Suprapubic skin (tissue), 4 donors: ENCODE measurements around the gene THOC6. TPM values are rescaled to one million over a fixed set of nuclear protein-coding genes. Genes with fewer than 3 reads are reported as not detected.

ENCODE experiments used
- DNase-seq, 2 donors: peaks; one replicate each; pipeline ENCODE4 v3.0.0-alpha.2; 2019; ENCODE audit warnings: low spot score in 2 of 2
- H3K27ac ChIP-seq: fragments of 200-600 bp; sonication (generic); one replicate; pipeline ENCODE4 v1.5.1; 2019
- H3K27me3 ChIP-seq: fragments of 200-600 bp; sonication (generic); one replicate; pipeline ENCODE4 v1.5.1; 2019
- H3K36me3 ChIP-seq: fragments of 200-600 bp; sonication (generic); one replicate; pipeline ENCODE4 v1.5.1; 2019
- H3K4me1 ChIP-seq: fragments of 200-600 bp; sonication (generic); one replicate; pipeline ENCODE4 v1.5.1; 2019
- H3K4me3 ChIP-seq: fragments of 200-600 bp; sonication (generic); one replicate; pipeline ENCODE4 v1.5.1; 2019; ENCODE audit warnings: mild to moderate bottlenecking
- H3K9me3 ChIP-seq: fragments of 200-600 bp; sonication (generic); one replicate; pipeline ENCODE4 v1.5.1; 2019
- EP300 ChIP-seq: sonication (generic); formaldehyde crosslinking; IDR thresholded peaks from one replicate; pipeline ENCODE4 v1.6.1; 2017; ENCODE audit warnings: antibody characterized with exemption
- POLR2A ChIP-seq, 2 donors: fragments of 450-650 bp; IDR thresholded peaks; one replicate each; pipeline ENCODE4 v1.6.1; 2017; ENCODE audit warnings: antibody characterized with exemption in 2 of 2, mild to moderate bottlenecking in 2 of 2, moderate library complexity in 2 of 2
- POLR2AphosphoS5 ChIP-seq, 3 donors: sonication (generic); formaldehyde crosslinking; IDR thresholded peaks; one replicate each; pipeline ENCODE4 v1.6.1; 2017; ENCODE audit warnings: antibody characterized with exemption in 3 of 3
- WGBS: methylation state at CpG from one replicate; pipeline ENCODE4 v1.1.5; 2018; 5-methylcytosine and 5-hydroxymethylcytosine counted together
- total RNA-seq, 4 donors: library from RNA; depleted of rRNA; stranded (reverse); fragments of >200 nt; gene quantifications; one replicate each; pipeline ENCODE4 v1.1.0, GENCODE V29; 2016
- TF ChIP-seq, protein P1 (sequence below), 2 donors: fragments of 200-600 bp in 1 of 2; fragments of 450-650 bp in 1 of 2; sonication (generic) in 1 of 2; IDR thresholded peaks; one replicate each; pipeline ENCODE4 v1.5.1; 2016 to 2019; ENCODE audit warnings: antibody characterized with exemption in 2 of 2, mild to moderate bottlenecking in 1 of 2, moderate library complexity in 1 of 2

The THOC6 gene
- total RNA-seq, 4 donors from 2014 or later, result 15.8 to 27.0 (median 24.9) TPM

DNA sequence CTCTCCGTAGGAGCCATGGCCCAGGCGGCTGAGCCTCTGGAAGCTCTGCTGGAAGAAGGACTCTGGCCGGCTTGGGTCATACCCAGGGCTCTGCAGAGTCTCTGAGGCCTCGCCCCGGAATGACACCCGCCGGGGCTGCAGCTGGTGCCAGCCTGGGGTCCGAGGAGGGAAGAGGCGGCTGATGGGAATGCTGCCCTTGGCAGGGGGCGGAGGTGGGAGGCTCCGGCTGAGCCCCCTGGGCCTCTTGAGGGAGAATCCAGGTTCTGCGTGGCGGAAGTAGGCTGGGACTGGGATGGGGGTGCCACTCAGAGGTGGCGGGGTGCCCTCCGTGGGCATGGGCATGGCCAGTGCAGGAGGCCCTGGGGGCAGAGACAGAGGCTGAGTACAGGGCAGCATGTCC lies 47.2 kb upstream of the THOC6 start:
- peaks cover 16% of the 10 kb centered on the region for H3K4me1 ChIP-seq
- H3K9me3 ChIP-seq, result no peaks in the 10 kb centered on the region
- TF ChIP-seq, protein P1, sequence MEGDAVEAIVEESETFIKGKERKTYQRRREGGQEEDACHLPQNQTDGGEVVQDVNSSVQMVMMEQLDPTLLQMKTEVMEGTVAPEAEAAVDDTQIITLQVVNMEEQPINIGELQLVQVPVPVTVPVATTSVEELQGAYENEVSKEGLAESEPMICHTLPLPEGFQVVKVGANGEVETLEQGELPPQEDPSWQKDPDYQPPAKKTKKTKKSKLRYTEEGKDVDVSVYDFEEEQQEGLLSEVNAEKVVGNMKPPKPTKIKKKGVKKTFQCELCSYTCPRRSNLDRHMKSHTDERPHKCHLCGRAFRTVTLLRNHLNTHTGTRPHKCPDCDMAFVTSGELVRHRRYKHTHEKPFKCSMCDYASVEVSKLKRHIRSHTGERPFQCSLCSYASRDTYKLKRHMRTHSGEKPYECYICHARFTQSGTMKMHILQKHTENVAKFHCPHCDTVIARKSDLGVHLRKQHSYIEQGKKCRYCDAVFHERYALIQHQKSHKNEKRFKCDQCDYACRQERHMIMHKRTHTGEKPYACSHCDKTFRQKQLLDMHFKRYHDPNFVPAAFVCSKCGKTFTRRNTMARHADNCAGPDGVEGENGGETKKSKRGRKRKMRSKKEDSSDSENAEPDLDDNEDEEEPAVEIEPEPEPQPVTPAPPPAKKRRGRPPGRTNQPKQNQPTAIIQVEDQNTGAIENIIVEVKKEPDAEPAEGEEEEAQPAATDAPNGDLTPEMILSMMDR (IDR thresholded peaks at IDR 0.05), result no peak
- TF ChIP-seq POLR2AphosphoS5 (IDR thresholded peaks at IDR 0.05) (no peak), POLR2A (IDR thresholded peaks at IDR 0.05) (no peak), EP300 (no peak)
- H3K27me3 ChIP-seq, result peaks cover 7% of the 10 kb centered on the region
- H3K27ac ChIP-seq, result no peak overlapping the region
- no peak overlapping the region for H3K4me3 ChIP-seq
- no peak for DNase-seq
- WGBS, result 85% methylated on average over 5 of the region's 15 CpGs
- H3K36me3 ChIP-seq, result no peaks in the 10 kb centered on the region

DNA sequence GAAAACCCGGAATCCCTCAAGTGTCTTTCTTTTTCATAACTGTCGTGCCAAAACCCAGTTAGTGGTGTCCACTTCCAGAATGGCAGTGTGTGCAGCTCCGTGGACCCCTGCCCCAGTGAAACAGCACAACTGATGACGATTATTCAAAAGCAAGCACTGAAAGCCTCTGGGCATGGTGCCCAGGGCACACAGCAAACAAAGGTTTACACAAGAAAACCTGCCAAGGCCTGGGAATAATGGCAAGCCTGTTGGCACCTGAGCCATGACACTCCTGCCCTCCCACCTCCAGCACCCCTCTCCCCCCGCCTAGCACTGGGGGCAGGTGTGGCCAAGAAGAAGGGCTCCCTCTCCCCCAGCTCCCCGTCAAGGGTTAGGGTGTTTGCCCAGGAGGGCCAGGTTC lies 46.4 kb upstream of the THOC6 start:
- Histone ChIP-seq H3K36me3 (no peaks in the 10 kb centered on the region), H3K27ac (no peak overlapping the region), H3K9me3 (no peaks in the 10 kb centered on the region), H3K27me3 (peaks cover 7% of the 10 kb centered on the region), H3K4me3 (no peak overlapping the region), H3K4me1 (peaks cover 16% of the 10 kb centered on the region)
- TF ChIP-seq EP300 (no peak), POLR2A (IDR thresholded peaks at IDR 0.05) (no peak), POLR2AphosphoS5 (IDR thresholded peaks at IDR 0.05) (no peak)
- TF ChIP-seq, protein P1 (IDR thresholded peaks at IDR 0.05), result no peak
- DNase-seq, result no peak
- WGBS, result 70% methylated on average over 5 of the region's 6 CpGs

DNA sequence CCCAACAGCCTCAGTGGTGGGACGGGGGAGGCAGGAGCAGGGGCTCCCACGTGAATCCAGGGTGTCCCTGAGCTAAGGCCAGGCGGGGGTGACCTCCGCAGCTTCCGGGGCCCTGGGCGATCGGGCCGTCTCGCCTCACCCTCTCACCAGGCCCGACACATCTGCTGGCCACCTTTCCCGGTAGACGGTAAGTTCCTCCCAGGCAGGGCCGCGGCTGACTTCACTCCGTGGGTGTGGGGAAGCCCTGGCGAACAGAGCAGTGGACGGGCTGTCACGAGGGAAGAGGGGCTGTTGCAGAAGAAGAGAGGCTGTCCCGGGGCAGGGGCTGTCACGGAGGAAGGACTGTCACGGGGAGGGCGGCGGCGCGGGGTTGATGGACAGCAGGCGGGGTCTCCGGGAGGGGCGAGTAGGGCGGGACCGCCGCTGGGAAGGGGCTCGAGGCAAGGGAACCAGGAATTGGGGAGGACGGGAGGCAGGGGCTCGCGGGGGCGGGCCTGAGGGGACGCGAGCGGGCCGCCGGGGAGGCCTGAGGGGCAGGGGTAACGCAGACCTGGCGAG lies 44.1 kb upstream of the THOC6 start:
- Histone ChIP-seq H3K4me1 (peaks cover 28% of the 10 kb centered on the region), H3K27ac (no peak overlapping the region)
- 1% methylated on average over 16 of the region's 43 CpGs for WGBS

DNA sequence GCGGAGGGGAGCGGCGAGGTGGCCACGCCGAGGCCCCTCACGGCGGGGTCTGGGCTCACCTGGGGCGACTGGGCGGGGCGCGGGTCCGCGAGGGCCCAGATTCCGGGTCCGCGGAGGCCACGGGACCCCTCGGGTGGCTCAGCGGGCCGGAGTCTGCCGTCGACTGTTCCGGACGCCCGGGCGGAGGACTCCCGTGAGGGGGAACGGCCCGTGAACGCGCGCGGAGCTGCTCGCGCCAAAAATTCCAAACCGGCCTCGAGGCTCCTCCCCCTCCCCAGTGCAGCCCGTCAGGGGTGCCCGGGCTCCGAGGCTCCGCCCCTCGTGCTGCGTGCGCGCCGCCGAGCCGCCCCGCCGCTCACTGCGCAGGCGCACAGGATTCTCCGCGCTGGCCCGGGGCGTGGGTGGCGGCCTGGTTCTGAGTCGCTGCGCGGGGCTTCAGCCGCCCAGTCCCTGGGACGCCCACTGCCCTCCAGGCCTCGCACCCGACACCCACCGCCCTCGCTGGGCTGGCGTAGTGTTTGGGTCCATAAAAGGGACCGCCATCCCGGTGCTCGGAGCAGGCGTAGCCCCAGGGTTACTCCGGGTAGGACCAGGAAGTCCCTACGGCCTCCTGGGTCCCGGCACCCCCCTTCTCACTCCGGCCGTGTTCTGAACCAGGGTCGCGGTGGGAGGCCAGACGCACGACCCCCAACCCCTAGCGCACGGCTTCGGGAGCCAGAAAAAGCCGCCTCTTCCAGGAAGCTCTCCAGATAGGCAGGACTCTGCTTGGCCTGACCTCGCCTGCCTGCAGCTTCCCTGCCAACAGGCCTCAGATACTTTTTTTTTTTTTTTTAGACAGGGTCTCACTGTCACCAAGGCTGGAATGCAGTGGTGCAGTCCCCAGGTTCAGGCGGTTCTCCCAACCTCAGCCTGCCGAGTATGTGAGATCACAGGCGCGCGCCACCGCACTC lies 43.3 kb upstream of the THOC6 start, which contains the start of gene PKMYT1:
Gene PKMYT1 (minus strand): TSS at position 220 of the 950 bp plus-strand sequence. CDS start 789 bp downstream, outside the sequence.
- H3K9me3 ChIP-seq, result no peaks in the 10 kb centered on the region
- peak within 1 kb of the TSS; percentile 80 for H3K27ac ChIP-seq
- H3K4me1 ChIP-seq, result peaks cover 31% of the 10 kb centered on the region
- H3K27me3 ChIP-seq, result peaks cover 7% of the 10 kb centered on the region
- TF ChIP-seq POLR2A (IDR thresholded peaks at IDR 0.05) (peak in 1 of 2 donors; percentile 71), EP300 (no peak), POLR2AphosphoS5 (IDR thresholded peaks at IDR 0.05) (peak in 2 of 3 donors; percentile 36 to 58)
- TF ChIP-seq, protein P1 (IDR thresholded peaks at IDR 0.05), result no peak
- DNase-seq, result peak; percentile 90 to 93
- 39% methylated on average over 13 of the region's 91 CpGs for WGBS
- no peaks in the 10 kb centered on the region for H3K36me3 ChIP-seq
- peak within 1 kb of the TSS; percentile 80 for H3K4me3 ChIP-seq

More for the DNA sequence above, 44.1 kb upstream of the THOC6 start:
- no peaks in the 10 kb centered on the region for H3K36me3 ChIP-seq
- no peaks in the 10 kb centered on the region for H3K9me3 ChIP-seq
- H3K27me3 ChIP-seq, result peaks cover 7% of the 10 kb centered on the region
- no peak for DNase-seq
- peak overlapping the region; percentile 80 for H3K4me3 ChIP-seq
- TF ChIP-seq EP300, result no peak
- TF ChIP-seq POLR2A (IDR thresholded peaks at IDR 0.05), result no peak
- TF ChIP-seq, protein P1 (IDR thresholded peaks at IDR 0.05), result no peak
- TF ChIP-seq POLR2AphosphoS5 (IDR thresholded peaks at IDR 0.05), result no peak
